ENCODE data around the gene WWTR1.

WWTR1 gene

DNA sequence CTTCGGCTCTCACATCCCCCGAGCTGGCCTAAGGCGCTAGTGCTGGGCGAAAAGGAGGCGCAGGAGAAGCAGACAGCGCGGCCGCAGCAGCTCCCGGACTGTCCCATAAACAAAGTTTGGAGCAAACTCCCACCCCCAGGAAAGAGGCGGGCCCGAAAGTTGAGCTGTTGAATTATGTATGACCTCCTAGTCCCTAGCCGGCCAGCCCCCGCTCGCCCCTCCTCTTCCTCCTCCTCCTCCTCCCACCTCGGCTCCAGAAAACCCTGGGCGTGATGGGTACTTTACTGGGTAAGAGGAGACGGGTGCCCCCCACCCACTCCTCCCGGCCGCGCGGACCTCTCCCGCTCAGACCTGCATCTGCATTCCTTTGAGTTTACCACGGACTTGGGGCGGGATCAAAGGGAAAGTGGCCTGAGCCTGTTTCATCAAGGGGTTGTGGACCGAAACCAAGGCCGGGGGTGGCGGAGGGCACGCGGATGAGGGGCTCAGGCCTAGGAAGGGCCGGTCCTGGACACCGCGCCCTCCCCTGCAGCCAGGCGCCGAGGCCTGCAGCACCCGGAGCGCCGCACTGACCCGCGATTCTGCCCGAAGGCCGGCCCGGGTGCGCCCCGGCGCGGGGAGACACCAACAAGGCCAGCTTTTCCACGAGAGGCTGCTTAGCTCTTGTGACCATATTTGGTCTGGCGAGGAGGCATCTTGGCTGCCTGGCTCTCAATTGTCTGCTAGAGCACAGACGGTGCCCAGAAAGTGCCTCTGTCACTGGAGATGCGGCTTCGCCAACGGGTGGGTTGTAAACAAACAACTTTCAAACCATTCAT lies at the start of gene WWTR1:
WWTR1 (minus strand) TSS at position 100 of the 818 bp plus-strand sequence. CDS start 719 bp downstream, outside the sequence.
- H3K4me3 Mint-ChIP-seq: peak within 1 kb of the TSS; percentile 83
- no peaks in the 10 kb centered on the region for H3K36me3 Mint-ChIP-seq (ENCODE audit: low read depth)
- H3K27me3 Mint-ChIP-seq: peaks cover 69% of the 10 kb centered on the region
- no peak within 1 kb of the TSS for H3K27ac Mint-ChIP-seq
- no peaks in the 10 kb centered on the region for H3K9me3 Mint-ChIP-seq
- peaks cover 10% of the 10 kb centered on the region for H3K4me1 Mint-ChIP-seq (ENCODE audit: low read depth)

DNA sequence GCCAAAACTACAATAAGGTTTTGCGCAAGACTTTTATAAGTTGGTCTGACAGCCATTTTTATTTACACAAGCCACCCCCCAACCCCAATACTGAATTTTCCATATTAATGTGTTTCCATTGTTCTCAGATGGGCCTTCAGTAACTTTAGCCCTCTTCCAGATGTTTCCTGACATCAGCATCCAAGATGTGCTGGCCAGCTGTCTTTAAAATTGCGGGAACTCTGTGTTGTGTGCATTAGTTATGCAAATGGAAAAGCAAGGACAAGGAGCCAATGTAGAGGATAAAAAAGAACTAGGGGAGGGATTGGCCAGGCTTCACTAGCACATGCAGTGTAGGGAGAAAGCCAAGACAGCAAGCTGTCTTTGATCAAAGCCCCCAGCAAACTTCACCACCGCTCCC lies 49.1 kb upstream of the WWTR1 start:
- no peaks in the 10 kb centered on the region for H3K36me3 Mint-ChIP-seq (ENCODE audit: low read depth)

GRCh38 chr3:149705416-149705815 lies 47.6 kb upstream of the WWTR1 start:
- H3K4me3 Mint-ChIP-seq: no peak overlapping the region
- peaks cover 4% of the 10 kb centered on the region for H3K4me1 Mint-ChIP-seq (ENCODE audit: low read depth)
- no peaks in the 10 kb centered on the region for H3K36me3 Mint-ChIP-seq (ENCODE audit: low read depth)
- H3K27me3 Mint-ChIP-seq: no peaks in the 10 kb centered on the region
- no peaks in the 10 kb centered on the region for H3K9me3 Mint-ChIP-seq
- no peak overlapping the region for H3K27ac Mint-ChIP-seq

More for the DNA sequence above, 49.1 kb upstream of the WWTR1 start:
- Mint-ChIP-seq H3K27me3 (no peaks in the 10 kb centered on the region), H3K27ac (no peak overlapping the region), H3K9me3 (no peaks in the 10 kb centered on the region), H3K4me1 (ENCODE audit: low read depth) (peaks cover 2% of the 10 kb centered on the region), H3K4me3 (no peak overlapping the region)

- Mint-ChIP-seq H3K36me3 (ENCODE audit: low read depth) (no peaks in the 10 kb centered on the region), H3K27ac (no peak overlapping the region), H3K4me1 (ENCODE audit: low read depth) (peaks cover 4% of the 10 kb centered on the region), H3K27me3 (no peaks in the 10 kb centered on the region), H3K9me3 (no peaks in the 10 kb centered on the region), H3K4me3 (no peak overlapping the region)
These were observed 45.6 kb upstream of the WWTR1 start for GRCh38 chr3:149703466-149703865.

DNA sequence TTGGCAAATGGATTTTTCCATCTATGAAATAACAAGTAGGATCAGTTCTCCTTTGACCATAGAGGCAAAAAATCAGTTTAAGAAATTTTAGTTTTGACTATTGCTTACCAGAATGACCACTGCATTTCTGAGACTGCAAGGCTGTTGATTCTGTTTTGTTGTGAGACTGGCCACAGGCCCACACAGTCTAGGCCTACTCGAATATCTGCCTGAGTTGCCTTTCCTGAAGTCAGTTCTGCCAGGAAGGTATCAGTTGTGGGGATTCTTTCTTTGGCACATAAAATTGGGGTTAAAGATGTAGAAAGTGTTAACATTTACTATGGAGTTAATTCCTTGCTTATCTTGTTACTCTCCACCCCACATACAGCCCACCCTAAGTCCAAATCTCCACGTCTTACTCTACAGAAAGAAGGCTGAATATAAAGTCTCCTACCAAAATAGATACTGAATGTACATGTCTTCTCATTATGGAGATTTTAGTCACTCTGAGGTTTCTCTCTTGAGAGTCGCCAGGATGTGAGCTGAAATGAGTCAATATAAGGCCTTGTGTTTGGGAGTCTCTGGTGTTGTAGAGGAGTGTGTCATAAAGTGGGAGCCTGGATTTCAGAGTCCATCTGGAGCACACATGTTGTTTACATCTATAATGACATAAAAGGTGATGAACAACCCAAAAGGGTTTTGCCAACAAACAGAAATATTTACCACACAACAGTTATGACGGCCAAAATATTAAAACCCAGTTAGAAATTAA lies 45.0 kb upstream of the WWTR1 start:
- H3K36me3 Mint-ChIP-seq (ENCODE audit: low read depth): no peaks in the 10 kb centered on the region
- no peak overlapping the region for H3K4me3 Mint-ChIP-seq
- no peak overlapping the region for H3K27ac Mint-ChIP-seq
- H3K9me3 Mint-ChIP-seq: no peaks in the 10 kb centered on the region
- peaks cover 4% of the 10 kb centered on the region for H3K4me1 Mint-ChIP-seq (ENCODE audit: low read depth)
- H3K27me3 Mint-ChIP-seq: no peaks in the 10 kb centered on the region

- H3K27ac Mint-ChIP-seq: peak overlapping the region; percentile 10
- H3K4me3 Mint-ChIP-seq: no peak overlapping the region
- no peaks in the 10 kb centered on the region for H3K9me3 Mint-ChIP-seq
- H3K36me3 Mint-ChIP-seq (ENCODE audit: low read depth): no peaks in the 10 kb centered on the region
- H3K27me3 Mint-ChIP-seq: no peaks in the 10 kb centered on the region
- H3K4me1 Mint-ChIP-seq (ENCODE audit: low read depth): peaks cover 4% of the 10 kb centered on the region
These were observed 44.1 kb upstream of the WWTR1 start for GRCh38 chr3:149701977-149702350.

DNA sequence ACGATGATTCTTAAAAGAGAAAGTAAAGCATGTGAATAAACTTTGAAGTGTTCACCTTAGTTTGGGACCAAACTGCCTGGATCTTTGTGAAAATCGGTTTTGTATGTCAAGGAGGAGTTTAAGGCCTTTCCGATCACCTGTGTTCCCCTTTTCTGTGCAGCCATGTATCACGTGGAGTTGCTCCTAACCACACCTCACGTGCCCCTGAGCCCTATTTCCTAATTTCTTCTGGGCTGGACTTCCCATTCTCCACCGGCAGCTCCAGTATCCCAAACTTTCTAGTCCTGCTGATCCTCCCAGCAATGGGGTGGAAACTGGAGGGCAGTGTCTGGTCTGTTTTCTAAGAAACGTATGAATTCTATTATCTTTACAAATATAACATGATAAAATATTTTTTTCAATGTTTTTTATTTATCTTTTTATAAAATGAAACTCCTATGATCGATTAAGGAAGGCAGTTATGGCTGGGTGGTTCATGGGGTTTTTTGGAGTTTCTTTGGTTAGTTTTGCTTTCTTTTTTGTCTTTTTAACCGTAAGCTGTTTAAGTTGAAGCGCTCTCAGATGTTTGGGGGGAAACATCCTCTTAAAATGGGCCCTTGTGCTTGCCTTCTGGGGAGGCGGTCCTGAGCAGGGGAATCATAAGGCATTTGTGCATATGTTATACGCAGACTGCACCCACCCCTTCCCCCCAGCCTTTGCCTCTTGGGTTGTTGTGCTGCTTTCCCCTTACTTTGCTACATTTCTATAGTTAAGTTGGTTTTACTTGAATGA lies 43.6 kb upstream of the WWTR1 start:
- peaks cover 4% of the 10 kb centered on the region for H3K4me1 Mint-ChIP-seq (ENCODE audit: low read depth)
- no peaks in the 10 kb centered on the region for H3K36me3 Mint-ChIP-seq (ENCODE audit: low read depth)
- H3K27ac Mint-ChIP-seq: peak overlapping the region; percentile 10
- H3K27me3 Mint-ChIP-seq: no peaks in the 10 kb centered on the region
- H3K4me3 Mint-ChIP-seq: no peak overlapping the region
- H3K9me3 Mint-ChIP-seq: no peaks in the 10 kb centered on the region

DNA sequence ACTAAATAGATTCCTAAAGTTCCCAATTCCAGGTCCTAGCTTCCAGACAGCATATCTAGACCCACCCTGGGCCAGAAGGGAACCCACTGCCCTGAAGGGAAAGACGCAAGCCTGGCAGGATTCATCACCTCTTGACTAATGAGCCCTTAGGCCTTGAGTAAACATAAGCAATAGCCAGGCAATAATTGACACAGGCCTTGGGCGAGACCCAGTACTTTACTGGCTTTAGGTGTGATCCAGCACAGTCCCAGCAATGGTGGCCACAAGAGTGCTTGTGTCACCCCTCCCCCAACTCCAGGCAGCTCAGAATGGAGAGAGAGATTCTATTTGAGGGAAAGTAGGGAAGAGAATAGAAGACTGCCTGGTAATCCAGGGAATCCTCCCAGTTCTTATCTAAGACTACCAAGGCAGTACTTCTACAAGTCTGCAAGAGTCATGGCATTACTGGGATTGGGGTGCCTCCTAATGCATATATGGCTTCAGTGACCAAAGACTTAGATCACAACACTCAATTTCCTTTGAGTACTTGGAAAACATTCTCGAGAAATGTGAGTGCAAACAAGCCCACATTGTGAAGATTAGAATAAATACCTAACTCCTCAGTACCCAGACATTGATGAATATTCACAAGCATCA lies 30.4 kb upstream of the WWTR1 start:
- H3K36me3 Mint-ChIP-seq (ENCODE audit: low read depth): no peaks in the 10 kb centered on the region
- no peak overlapping the region for H3K4me3 Mint-ChIP-seq
- no peaks in the 10 kb centered on the region for H3K4me1 Mint-ChIP-seq (ENCODE audit: low read depth)
- no peak overlapping the region for H3K27ac Mint-ChIP-seq
- H3K27me3 Mint-ChIP-seq: peaks cover 27% of the 10 kb centered on the region
- H3K9me3 Mint-ChIP-seq: no peaks in the 10 kb centered on the region

GRCh38 chr3:149686996-149687395 lies 29.2 kb upstream of the WWTR1 start:
- Mint-ChIP-seq H3K9me3 (no peaks in the 10 kb centered on the region), H3K4me3 (no peak overlapping the region), H3K36me3 (ENCODE audit: low read depth) (no peaks in the 10 kb centered on the region), H3K27ac (no peak overlapping the region), H3K27me3 (peaks cover 31% of the 10 kb centered on the region), H3K4me1 (ENCODE audit: low read depth) (no peaks in the 10 kb centered on the region)

- H3K4me1 Mint-ChIP-seq (ENCODE audit: low read depth): no peaks in the 10 kb centered on the region
- H3K36me3 Mint-ChIP-seq (ENCODE audit: low read depth): no peaks in the 10 kb centered on the region
- H3K9me3 Mint-ChIP-seq: no peaks in the 10 kb centered on the region
- H3K4me3 Mint-ChIP-seq: no peak overlapping the region
- peaks cover 8% of the 10 kb centered on the region for H3K27me3 Mint-ChIP-seq
- no peak overlapping the region for H3K27ac Mint-ChIP-seq
These were observed 20.6 kb upstream of the WWTR1 start for GRCh38 chr3:149678351-149678950.

- H3K9me3 Mint-ChIP-seq: no peaks in the 10 kb centered on the region
- no peaks in the 10 kb centered on the region for H3K4me1 Mint-ChIP-seq (ENCODE audit: low read depth)
- no peaks in the 10 kb centered on the region for H3K36me3 Mint-ChIP-seq (ENCODE audit: low read depth)
- no peak overlapping the region for H3K27ac Mint-ChIP-seq
- no peak overlapping the region for H3K4me3 Mint-ChIP-seq
- peaks cover 3% of the 10 kb centered on the region for H3K27me3 Mint-ChIP-seq
These were observed 15.6 kb upstream of the WWTR1 start for GRCh38 chr3:149673393-149673792.

DNA sequence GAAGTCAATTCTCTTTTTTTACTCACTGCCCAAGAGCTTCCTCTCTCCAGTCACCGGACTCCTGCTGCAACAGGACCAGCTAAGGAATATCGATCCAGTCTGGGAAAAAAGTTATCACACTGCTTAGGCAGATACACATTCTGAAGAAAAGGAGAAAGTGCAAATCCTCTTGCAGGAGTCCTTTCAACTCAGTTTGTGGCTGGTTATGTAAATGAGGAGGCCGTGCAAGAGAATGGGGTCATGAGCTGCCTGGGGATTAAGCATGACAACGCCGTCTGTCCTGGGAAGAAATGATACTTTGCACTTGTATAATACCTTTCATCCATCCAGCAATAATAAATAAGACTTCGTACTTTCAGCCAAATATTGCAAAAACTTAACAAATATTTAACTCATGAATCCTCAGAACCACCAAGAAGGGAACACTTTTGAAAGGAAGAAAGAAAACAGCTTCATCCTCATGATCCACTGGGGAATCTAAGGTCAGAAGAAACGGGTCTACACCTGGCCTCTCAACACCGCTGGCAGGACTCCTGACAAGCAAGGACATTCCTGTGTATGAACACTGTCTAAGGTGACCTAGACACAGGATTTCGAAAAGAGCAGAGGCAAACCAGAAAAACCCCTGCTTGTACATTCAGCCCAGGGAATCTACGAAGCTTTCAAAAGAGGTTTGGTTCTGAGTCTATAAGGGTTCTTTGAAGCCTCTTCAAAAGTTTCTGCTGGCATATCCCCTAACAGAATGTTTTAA lies 13.1 kb upstream of the WWTR1 start:
- no peaks in the 10 kb centered on the region for H3K9me3 Mint-ChIP-seq
- H3K36me3 Mint-ChIP-seq (ENCODE audit: low read depth): no peaks in the 10 kb centered on the region
- no peak overlapping the region for H3K27ac Mint-ChIP-seq
- no peak overlapping the region for H3K4me3 Mint-ChIP-seq
- H3K27me3 Mint-ChIP-seq: peaks cover 15% of the 10 kb centered on the region
- no peaks in the 10 kb centered on the region for H3K4me1 Mint-ChIP-seq (ENCODE audit: low read depth)

DNA sequence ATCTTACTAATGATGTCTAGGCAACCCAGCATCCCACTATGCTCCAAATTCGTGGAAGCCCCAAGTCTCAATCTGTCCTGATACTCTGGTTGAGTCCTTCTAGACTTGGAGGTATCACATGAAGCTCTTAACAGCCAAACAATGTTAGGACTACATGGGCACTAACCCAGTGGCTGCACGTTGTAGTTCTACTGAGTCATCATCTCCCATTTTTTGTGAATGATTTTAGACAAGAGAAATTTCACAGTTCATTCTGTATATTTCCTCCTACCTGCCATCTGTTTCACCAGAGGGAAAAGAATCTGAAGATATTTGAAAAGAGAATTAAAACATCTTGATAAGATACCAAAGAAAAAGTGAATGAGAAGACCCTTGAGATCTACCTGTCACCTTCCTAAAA lies 9.8 kb upstream of the WWTR1 start:
- no peaks in the 10 kb centered on the region for H3K4me1 Mint-ChIP-seq (ENCODE audit: low read depth)
- no peaks in the 10 kb centered on the region for H3K36me3 Mint-ChIP-seq (ENCODE audit: low read depth)
- no peak overlapping the region for H3K4me3 Mint-ChIP-seq
- no peaks in the 10 kb centered on the region for H3K9me3 Mint-ChIP-seq
- peaks cover 30% of the 10 kb centered on the region for H3K27me3 Mint-ChIP-seq
- no peak overlapping the region for H3K27ac Mint-ChIP-seq

DNA sequence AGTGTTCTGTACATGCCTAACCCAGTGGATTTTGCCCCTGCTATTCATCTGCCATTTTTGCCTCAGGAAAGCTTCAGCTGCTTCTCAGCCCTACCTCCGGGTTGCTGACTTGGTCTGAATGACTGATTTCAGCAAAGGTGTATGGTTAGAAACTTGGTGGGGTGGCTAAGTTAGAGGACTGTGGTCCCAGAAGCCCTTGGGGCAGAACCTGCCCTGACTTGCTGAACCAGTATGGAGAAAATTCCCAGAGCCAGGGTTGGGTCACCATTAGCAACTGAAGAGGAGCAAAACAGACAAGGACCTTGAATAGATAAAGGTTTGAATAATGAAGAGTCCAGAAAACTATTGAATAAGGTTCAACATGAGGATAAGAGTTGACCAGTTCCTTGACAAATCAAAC lies 6.1 kb upstream of the WWTR1 start:
- Mint-ChIP-seq H3K36me3 (ENCODE audit: low read depth) (no peaks in the 10 kb centered on the region), H3K27ac (no peak overlapping the region), H3K27me3 (peaks cover 55% of the 10 kb centered on the region), H3K4me3 (no peak overlapping the region), H3K9me3 (no peaks in the 10 kb centered on the region), H3K4me1 (ENCODE audit: low read depth) (no peaks in the 10 kb centered on the region)

Measured in stimulated activated naive CD8-positive, alpha-beta T cell treated with anti-CD3 and anti-CD28 coated beads, Interleukin-15, Interleukin-2, amounts not matched to agents 100 ng/mL and 50 ng/mL, for 24 hours (primary cell).